PFSK-1 (cell line): ENCODE results near the gene SLC38A10.

Source experiments
- POLR2AphosphoS5 ChIP-seq: IDR thresholded peaks from 2 replicates; pipeline ENCODE4 v1.6.1; 2012; ENCODE audit warnings: low read depth, mild to moderate bottlenecking, control low read depth, low read length, moderate library complexity
- REST ChIP-seq, 2 experiments: IDR thresholded peaks; 2 replicates each; pipeline versions ENCODE4 v1.6.1 to v1.8.0; 2011 to 2012; ENCODE audit warnings: low read depth in 2 of 2, low read length in 2 of 2, control low read depth in 1 of 2, inconsistent platforms in 1 of 2, mild to moderate bottlenecking in 1 of 2, moderate library complexity in 1 of 2; ENCODE audit not compliant: insufficient read depth in 1 of 2
- SIN3A ChIP-seq: IDR thresholded peaks from 2 replicates; pipeline ENCODE4 v1.6.1; 2012; ENCODE audit warnings: mild to moderate bottlenecking, low read length, moderate library complexity, borderline replicate concordance; ENCODE audit not compliant: insufficient read depth
- TAF1 ChIP-seq: IDR thresholded peaks from 2 replicates; pipeline ENCODE4 v1.6.1; 2012; ENCODE audit warnings: low read length, control low read depth, borderline replicate concordance; ENCODE audit not compliant: insufficient read depth

GRCh38 chr17:81257533-81257932 lies 37.6 kb downstream of the SLC38A10 start:
- TF ChIP-seq REST (IDR thresholded peaks at IDR 0.05; ENCODE audit: insufficient read depth in 1 of 2, low read depth in 2 of 2, low read length in 2 of 2): no peak
- TF ChIP-seq POLR2AphosphoS5: no peak
- no peak for TF ChIP-seq SIN3A
- no peak for TF ChIP-seq TAF1
